Astrocyte of the spinal cord (primary cell): Measurements from ENCODE around the gene ADSL.

Source experiments
- DNase-seq: peaks from one replicate; pipeline ENCODE4 v3.0.0; 2011; ENCODE audit warnings: low read depth, low spot score
- H3K4me3 ChIP-seq: 2 replicates; pipeline ENCODE4 v1.5.1; 2011; ENCODE audit warnings: low read depth, mild to moderate bottlenecking, low read length, moderate library complexity
- in situ Hi-C: cut with HindIII; loops from 2 replicates; pipeline ENCODE4 v1.10.0; 2017; ENCODE audit warnings: low sequenced_read_pairs
- TF ChIP-seq, protein P1 (sequence below): IDR thresholded peaks from 2 replicates; pipeline ENCODE4 v1.5.1; 2012; ENCODE audit warnings: low read depth, mild to moderate bottlenecking, low read length, inconsistent platforms

Gene ADSL

DNA sequence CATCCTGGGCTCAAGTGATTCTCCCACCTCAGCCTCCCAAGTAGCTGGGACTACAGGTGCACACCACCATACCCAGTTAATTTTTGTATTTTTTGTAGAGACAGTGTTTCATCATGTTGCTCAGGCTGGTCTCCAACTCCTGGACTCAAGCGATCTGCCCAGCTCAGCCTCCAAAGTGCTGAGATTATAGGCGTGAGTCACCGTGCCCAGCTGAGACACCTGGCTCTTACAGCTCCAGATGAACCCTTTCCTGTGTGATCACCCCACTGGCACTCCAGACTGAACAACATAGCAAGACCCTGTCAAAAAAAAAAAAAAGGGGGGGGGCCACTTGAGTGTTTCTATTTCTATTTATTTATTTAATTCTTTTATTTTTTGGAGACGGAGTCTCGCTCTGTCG is 1.0 kb upstream of the ADSL start:
- peak overlapping the region; percentile 68 for H3K4me3 ChIP-seq
- TF ChIP-seq, protein P1, sequence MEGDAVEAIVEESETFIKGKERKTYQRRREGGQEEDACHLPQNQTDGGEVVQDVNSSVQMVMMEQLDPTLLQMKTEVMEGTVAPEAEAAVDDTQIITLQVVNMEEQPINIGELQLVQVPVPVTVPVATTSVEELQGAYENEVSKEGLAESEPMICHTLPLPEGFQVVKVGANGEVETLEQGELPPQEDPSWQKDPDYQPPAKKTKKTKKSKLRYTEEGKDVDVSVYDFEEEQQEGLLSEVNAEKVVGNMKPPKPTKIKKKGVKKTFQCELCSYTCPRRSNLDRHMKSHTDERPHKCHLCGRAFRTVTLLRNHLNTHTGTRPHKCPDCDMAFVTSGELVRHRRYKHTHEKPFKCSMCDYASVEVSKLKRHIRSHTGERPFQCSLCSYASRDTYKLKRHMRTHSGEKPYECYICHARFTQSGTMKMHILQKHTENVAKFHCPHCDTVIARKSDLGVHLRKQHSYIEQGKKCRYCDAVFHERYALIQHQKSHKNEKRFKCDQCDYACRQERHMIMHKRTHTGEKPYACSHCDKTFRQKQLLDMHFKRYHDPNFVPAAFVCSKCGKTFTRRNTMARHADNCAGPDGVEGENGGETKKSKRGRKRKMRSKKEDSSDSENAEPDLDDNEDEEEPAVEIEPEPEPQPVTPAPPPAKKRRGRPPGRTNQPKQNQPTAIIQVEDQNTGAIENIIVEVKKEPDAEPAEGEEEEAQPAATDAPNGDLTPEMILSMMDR: no peak
- peak; percentile 12 for DNase-seq
- in situ Hi-C loops: no loop called here

DNA sequence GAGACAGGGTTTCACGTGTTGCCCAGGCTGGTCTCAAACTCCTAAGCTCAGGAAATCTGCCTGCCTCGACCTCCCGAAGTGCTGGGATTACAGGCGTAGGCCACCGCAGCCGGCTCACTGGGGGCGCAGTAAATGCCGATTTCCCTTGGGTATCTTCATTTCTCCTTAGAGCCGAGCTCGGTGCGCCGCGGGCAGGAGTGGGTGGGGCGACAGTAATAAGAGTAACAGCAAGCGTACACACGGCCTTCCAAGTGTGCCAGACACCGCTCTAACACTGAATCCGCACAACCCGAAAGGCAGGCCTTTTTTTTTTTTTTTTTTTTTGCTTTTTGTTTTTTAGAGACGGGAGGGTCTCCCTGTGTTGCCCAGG is 500 bp upstream of the ADSL start:
- TF ChIP-seq, protein P1: no peak
- in situ Hi-C loops: no loop called here
- peak overlapping the region; percentile 68 for H3K4me3 ChIP-seq
- no peak for DNase-seq

DNA sequence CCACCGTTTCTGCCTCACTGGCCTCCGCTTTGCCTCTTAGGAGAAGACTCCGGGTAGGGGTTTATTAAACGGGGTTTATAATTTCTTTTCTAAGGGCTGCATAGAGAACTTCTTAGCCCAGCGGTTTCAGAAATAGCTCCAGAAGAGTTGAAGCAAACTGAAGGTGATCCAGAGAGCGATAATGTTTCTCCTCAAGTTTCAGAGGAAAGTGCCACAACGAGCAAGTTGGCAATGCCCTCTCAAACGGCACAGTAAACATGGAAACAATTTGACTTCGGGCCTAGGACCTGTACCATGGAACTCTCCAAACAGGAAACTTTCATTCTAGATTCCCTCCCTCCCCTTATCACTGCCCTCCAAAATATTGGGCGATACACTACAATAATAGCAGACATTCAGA is 1.0 kb downstream of the ADSL start:
- peak overlapping the region; percentile 68 for H3K4me3 ChIP-seq
- in situ Hi-C loops: no loop called here
- DNase-seq: no peak
- TF ChIP-seq, protein P1: no peak

DNA sequence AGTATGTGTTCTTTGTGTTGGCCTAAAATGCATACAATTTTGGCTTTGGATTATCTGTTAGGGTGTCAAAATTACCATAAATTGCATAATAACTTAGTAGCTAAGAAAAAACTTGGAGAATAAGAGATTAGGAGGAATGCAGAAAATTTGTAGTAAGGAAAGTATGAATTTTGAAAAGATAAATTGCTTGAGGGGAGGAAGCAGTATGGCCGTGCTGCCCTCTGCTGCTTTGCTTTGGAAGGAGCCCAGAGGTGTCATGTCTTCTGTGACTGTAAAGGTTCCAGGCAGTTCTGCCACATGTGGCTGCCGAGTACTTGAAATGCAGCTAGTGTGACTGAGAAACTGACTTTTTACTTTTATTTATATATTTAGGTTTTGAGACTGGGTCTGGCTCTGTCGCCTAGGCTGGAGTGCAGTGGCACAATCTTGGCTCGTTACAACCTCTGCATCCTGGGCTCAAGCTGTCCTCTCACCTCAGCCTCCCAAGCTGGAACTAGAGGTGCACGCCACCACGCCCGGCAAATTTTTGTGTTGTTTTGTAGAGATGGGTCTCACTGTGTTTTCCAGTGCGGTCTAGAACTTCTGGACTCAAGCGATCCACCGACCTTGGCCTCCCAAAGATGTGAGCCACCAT is 1.8 kb downstream of the ADSL start:
- in situ Hi-C loops: no loop called here
- TF ChIP-seq, protein P1: peak; percentile 87
- no peak overlapping the region for H3K4me3 ChIP-seq
- peak; percentile 60 for DNase-seq

- TF ChIP-seq, protein P1: no peak
- in situ Hi-C loops: no loop called here
- no peak overlapping the region for H3K4me3 ChIP-seq
- DNase-seq: no peak
These were observed 6.5 kb downstream of the ADSL start for GRCh38 chr22:40352763-40353162.

- in situ Hi-C loops: no loop called here
- no peak overlapping the region for H3K4me3 ChIP-seq
- TF ChIP-seq, protein P1: no peak
- no peak for DNase-seq
These were observed 14.8 kb downstream of the ADSL start for GRCh38 chr22:40361100-40361499.
